Smooth muscle cell (in vitro differentiated cells): ENCODE measurements around the gene SLC47A2. TPM values are rescaled to one million over a fixed set of nuclear protein-coding genes. Genes with fewer than 3 reads are reported as not detected.

Experiments
- DNase-seq: peaks from one replicate; lab custom pipeline; 2025; ENCODE audit not compliant: unreplicated experiment; lab: John Stamatoyannopoulos, UW
- H2AFZ ChIP-seq: fragments of 200-600 bp; sonication (generic); 2 replicates; pipeline ENCODE4 v1.6.0; 2016; ENCODE audit warnings: antibody characterized with exemption, low read depth, mild to moderate bottlenecking
- H3F3A ChIP-seq: fragments of 200-600 bp; sonication (generic); 2 replicates; pipeline ENCODE4 v1.6.0; 2017; ENCODE audit warnings: antibody characterized with exemption, low read depth
- H3K27ac ChIP-seq: fragments of 200-600 bp; sonication (generic); 2 replicates; pipeline ENCODE4 v1.5.1; 2016; ENCODE audit warnings: low read depth, mild to moderate bottlenecking
- H3K27me3 ChIP-seq: fragments of 200-600 bp; sonication (generic); 2 replicates; pipeline ENCODE4 v1.6.1; 2016; ENCODE audit warnings: low read depth, mild to moderate bottlenecking
- H3K36me3 ChIP-seq: fragments of 200-600 bp; sonication (generic); 2 replicates; pipeline ENCODE4 v1.5.1; 2016; ENCODE audit warnings: low read depth
- H3K4me1 ChIP-seq: fragments of 200-600 bp; sonication (generic); 2 replicates; pipeline ENCODE4 v1.5.1; 2016; ENCODE audit warnings: low read depth
- H3K4me2 ChIP-seq: fragments of 200-600 bp; sonication (generic); 2 replicates; pipeline ENCODE4 v1.6.0; 2016; ENCODE audit warnings: mild to moderate bottlenecking
- H3K4me3 ChIP-seq: fragments of 200-600 bp; sonication (generic); 2 replicates; pipeline ENCODE4 v1.5.1; 2016; ENCODE audit warnings: mild to moderate bottlenecking
- H3K79me2 ChIP-seq: fragments of 200-600 bp; sonication (generic); 2 replicates; pipeline ENCODE4 v1.6.0; 2016; ENCODE audit warnings: low read depth, mild to moderate bottlenecking
- H3K9ac ChIP-seq: fragments of 200-600 bp; sonication (generic); 2 replicates; pipeline ENCODE4 v1.6.0; 2016; ENCODE audit warnings: low read depth
- H3K9me3 ChIP-seq: fragments of 200-600 bp; sonication (generic); replicated peaks from 2 replicates; pipeline ENCODE4 v1.5.1; 2016; ENCODE audit warnings: low read depth
- H4K20me1 ChIP-seq: fragments of 200-600 bp; sonication (generic); 2 replicates; pipeline ENCODE4 v1.6.0; 2016; ENCODE audit warnings: low read depth
- CTCF ChIP-seq: fragments of 200-600 bp; sonication (generic); IDR thresholded peaks from 2 replicates; pipeline ENCODE4 v1.5.1; 2017; ENCODE audit warnings: borderline replicate concordance, mild to moderate bottlenecking, antibody characterized with exemption; ENCODE audit not compliant: insufficient read depth, poor library complexity, severe bottlenecking
- WGBS: methylation state at CpG from one replicate; pipeline ENCODE4 v1.1.7; 2016; ENCODE audit warnings: low lambda C conversion rate; 5-methylcytosine and 5-hydroxymethylcytosine counted together
- polyA plus RNA-seq: library from polyadenylated mRNA; unstranded; fragments of >200 nt; fragmentation: Nextera tagmentation; extraction: Ambion mirVana; gene quantifications from 2 replicates; pipeline ENCODE4 v1.2.1, GENCODE V29; 2016
- total RNA-seq: library from RNA; depleted of rRNA; stranded (reverse); fragments of >200 nt; gene quantifications from 2 replicates; pipeline ENCODE4 v1.2.3, GENCODE V29; 2014

Gene SLC47A2
- total and polyA plus RNA-seq, 2 experiments from 2014 or later: not detected

GRCh38 chr17:19708431-19709175, 7.8 kb downstream of the SLC47A2 start:
- H3K9ac ChIP-seq: no peak overlapping the region
- H4K20me1 ChIP-seq: no peaks in the 10 kb centered on the region
- 93% methylated on average over 6 of the region's 6 CpGs for WGBS

DNA sequence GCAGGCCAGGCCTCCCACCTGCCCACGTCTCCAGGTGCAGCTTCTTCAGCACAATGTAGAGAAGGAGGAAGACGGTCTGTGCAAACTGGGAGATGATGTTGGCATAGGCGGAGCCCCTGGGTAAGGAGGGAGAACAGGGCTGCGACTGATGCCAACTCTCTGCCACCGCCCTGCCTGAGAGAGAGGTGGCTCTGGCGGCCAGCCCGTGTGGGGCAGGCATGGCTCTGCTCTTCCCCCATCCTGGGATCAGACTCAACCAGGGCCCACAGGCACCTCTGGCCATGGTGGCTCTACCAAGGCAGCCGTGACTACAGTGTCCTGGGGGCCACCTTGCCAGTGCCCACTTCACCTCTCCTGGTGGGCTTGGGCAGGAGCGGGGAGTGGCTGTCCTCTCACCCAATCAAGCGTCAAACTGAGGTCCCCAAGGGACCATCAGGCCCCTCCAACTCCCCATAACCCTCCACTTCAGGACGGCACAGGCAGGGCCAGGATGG, 8.6 kb downstream of the SLC47A2 start:
- no peaks in the 10 kb centered on the region for H3K79me2 ChIP-seq
- no peak for DNase-seq
- H3K27me3 ChIP-seq: no peaks in the 10 kb centered on the region
- no peak overlapping the region for H3K4me2 ChIP-seq
- no peaks in the 10 kb centered on the region for H4K20me1 ChIP-seq
- 90% methylated on average over 11 of the region's 11 CpGs for WGBS
- H2AFZ ChIP-seq: no peak overlapping the region
- H3K4me1 ChIP-seq: peaks cover 36% of the 10 kb centered on the region
- H3K27ac ChIP-seq: no peak overlapping the region
- no peak for TF ChIP-seq CTCF
- H3F3A ChIP-seq: no peaks in the 10 kb centered on the region
- no peak overlapping the region for H3K4me3 ChIP-seq
- no peaks in the 10 kb centered on the region for H3K9me3 ChIP-seq
- H3K36me3 ChIP-seq: no peaks in the 10 kb centered on the region
- H3K9ac ChIP-seq: no peak overlapping the region

More at GRCh38 chr17:19708431-19709175, 7.8 kb downstream of the SLC47A2 start:
- peaks cover 31% of the 10 kb centered on the region for H3K4me1 ChIP-seq
- no peak for TF ChIP-seq CTCF
- H3K4me2 ChIP-seq: no peak overlapping the region
- no peak overlapping the region for H2AFZ ChIP-seq
- no peak for DNase-seq
- H3F3A ChIP-seq: no peaks in the 10 kb centered on the region
- H3K9me3 ChIP-seq: no peaks in the 10 kb centered on the region
- H3K27me3 ChIP-seq: no peaks in the 10 kb centered on the region
- no peak overlapping the region for H3K27ac ChIP-seq
- H3K36me3 ChIP-seq: no peaks in the 10 kb centered on the region
- H3K79me2 ChIP-seq: no peaks in the 10 kb centered on the region
- no peak overlapping the region for H3K4me3 ChIP-seq

DNA sequence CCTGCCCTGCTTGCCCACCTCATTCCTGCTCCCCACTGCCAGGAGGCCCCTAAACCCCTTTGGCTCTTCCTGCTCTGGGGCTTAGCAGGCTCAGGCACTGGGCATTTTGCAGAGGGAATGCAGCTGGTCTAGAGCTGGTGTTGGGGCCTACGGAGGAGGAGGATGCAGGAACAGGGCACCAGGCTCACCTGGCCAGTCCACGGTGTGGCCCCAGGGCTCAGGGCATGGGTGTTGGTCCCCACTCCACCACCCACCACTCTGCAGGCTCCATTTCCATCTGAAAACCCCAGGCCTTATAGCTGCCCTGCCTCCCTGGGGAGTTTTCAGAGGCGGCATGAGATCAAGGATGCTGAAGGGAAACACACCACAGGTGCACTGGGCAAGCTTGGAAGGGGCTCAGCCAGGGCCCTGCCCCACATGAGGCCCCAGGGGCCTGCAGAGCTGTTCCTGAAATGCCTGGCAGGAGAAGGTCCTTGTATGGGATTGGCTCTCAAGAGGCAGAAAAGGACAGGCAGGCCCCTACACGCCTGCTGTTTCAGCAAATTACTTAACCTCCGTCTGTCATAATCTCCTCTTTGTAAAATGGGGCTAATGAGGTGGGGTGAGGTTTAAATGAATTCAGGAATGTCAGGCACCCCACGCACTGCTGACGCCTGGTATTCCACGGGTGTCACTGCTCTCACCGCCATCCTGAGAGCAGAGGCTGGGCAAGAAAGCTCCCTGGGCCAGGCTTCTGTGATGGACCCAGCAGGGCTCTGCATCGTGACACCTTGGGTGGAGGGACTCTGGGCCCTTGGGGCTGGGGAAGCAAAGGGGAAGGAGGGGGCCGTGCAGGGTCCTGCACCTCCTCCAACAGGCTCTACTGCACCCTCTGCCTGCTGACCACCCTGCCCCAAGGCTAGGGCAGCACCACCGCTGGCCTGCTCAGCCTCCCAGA, 9.3 kb downstream of the SLC47A2 start:
- no peaks in the 10 kb centered on the region for H3K9me3 ChIP-seq
- H3K36me3 ChIP-seq: no peaks in the 10 kb centered on the region
- no peak overlapping the region for H2AFZ ChIP-seq
- no peak overlapping the region for H3K9ac ChIP-seq
- no peaks in the 10 kb centered on the region for H3F3A ChIP-seq
- no peaks in the 10 kb centered on the region for H4K20me1 ChIP-seq
- H3K4me1 ChIP-seq: peaks cover 36% of the 10 kb centered on the region
- H3K4me3 ChIP-seq: no peak overlapping the region
- no peaks in the 10 kb centered on the region for H3K79me2 ChIP-seq
- no peak overlapping the region for H3K4me2 ChIP-seq
- TF ChIP-seq CTCF: no peak
- no peaks in the 10 kb centered on the region for H3K27me3 ChIP-seq
- DNase-seq: no peak
- H3K27ac ChIP-seq: no peak overlapping the region
- 78% methylated on average over 11 of the region's 12 CpGs for WGBS
